ENCODE measurements around the gene DPH7.
"Not testable (repeated sequence)": the region's sequence is repeated elsewhere in the genome, so short reads cannot be mapped to it uniquely, and the experiment has no call there.

The DPH7 gene

DNA sequence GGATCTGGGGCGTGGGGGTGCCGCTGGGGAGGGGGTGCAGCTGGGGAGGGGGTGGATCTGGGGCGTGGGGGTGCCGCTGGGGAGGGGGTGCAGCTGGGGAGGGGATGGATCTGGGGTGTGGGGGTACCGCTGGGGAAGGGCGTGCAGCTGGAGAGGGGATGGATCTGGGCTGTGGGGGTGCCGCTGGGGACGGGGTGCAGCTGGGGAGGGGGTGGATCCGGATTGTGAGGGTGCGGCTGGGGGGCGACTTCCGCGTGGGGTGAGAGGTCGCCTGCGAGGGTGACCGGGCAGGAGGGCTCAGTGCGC lies 27.8 kb downstream of the DPH7 start:
- not testable (repeated sequence) for DNase-seq (ENCODE audit: low read depth in 2 of 2, low spot score in 1 of 2)

- DNase-seq (ENCODE audit: low read depth in 2 of 2, low spot score in 1 of 2), result peak in 1 of 2 donors; percentile 14
Measured at GRCh38 chr9:137550231-137550621, 28.5 kb downstream of the DPH7 start, which contains the start of gene PNPLA7. PNPLA7 (minus strand) TSS chr9:137550402; CDS start chr9:137550197, 205 bp downstream.

DNA sequence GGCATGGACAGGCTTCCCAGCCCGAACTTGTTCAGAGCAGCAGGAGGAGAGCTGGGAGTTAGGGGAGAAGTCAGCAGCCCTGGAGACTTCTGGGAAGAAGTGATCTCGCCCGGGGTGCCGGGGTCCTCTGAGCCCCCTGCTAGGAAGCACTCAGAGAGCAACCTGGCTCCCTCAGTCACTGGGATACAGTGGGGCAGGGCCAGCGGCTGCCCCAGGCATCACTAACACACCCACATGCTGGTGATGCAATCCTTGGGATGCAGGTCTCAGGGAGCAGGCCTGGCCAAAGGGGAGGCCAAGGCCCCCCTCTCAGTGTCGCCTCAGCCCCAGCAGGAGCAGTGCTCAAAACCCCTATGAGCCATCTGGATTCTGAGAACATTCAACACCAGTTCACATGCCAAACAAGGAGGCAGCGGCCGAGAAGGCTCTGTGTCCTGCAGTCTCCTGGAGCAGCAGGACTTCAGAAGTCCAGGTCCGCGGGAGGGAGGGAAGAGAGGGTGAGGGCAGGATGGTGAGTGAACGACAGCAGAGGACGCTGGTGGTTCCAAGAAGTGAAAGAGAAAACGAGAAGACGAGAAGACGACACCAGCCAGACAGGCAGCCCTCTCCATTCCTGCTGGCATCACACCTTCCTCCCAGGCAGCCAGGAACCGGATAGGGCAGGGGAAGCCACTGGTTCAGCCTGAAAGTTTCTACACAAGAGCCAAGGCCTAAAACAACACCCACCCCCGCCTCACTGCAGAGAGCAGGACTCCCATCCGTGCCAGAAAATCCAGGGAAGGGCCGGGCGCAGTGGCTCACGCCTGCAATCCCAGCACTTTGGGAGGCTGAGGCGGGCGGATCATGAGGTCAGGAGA lies 30.8 kb downstream of the DPH7 start:
- DNase-seq (ENCODE audit: low read depth in 2 of 2, low spot score in 1 of 2), result no peak

DNA sequence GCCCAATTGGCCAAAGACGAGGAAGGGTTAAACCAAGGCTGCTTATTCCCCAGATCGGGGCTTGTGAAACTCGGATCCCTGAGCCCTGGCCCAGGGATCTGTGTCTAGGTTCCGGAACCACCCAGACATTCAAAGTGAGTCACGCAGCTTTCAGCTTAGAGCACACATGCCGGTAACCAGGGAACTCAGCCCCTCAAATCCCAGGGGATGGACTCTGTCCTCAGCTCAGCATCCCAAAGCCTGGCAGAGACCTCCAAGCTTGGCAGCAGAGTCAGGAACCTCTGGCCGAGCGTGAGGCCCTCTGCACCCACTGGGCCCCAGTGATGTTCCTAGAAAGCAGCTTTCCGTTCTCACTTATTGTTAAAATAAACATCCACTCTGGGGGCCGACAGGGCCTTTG lies 33.6 kb downstream of the DPH7 start:
- no peak for DNase-seq (ENCODE audit: low read depth in 2 of 2, low spot score in 1 of 2)

DNA sequence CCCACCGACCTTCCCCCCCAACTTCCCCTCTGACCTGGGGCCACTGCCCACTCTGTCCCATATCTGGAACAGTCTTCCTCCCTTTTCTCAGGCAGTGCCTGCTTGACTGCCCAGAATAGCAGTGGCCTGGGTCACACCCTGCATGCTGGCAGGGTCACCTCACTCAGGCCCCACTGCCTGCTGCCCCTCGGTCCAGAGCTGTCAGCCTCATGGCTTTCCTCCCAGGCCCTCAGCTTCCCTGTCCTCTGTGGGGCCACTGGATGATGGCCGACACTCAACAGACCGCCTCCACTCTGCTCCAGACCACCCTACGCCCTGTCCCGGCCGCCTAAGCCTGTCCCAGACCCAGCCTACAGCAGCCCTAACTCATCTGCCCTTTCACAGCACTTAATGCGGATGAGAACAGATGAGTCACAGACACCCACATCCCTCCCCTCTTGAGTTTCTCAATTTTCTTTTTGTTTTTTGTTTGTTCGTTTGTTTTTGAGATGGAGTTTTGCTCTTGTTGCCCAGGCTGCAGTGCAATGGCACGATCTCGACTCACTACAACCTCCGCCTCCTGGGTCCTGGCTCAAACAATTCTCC lies 34.5 kb downstream of the DPH7 start:
- DNase-seq (ENCODE audit: low read depth in 2 of 2, low spot score in 1 of 2), result no peak

DNA sequence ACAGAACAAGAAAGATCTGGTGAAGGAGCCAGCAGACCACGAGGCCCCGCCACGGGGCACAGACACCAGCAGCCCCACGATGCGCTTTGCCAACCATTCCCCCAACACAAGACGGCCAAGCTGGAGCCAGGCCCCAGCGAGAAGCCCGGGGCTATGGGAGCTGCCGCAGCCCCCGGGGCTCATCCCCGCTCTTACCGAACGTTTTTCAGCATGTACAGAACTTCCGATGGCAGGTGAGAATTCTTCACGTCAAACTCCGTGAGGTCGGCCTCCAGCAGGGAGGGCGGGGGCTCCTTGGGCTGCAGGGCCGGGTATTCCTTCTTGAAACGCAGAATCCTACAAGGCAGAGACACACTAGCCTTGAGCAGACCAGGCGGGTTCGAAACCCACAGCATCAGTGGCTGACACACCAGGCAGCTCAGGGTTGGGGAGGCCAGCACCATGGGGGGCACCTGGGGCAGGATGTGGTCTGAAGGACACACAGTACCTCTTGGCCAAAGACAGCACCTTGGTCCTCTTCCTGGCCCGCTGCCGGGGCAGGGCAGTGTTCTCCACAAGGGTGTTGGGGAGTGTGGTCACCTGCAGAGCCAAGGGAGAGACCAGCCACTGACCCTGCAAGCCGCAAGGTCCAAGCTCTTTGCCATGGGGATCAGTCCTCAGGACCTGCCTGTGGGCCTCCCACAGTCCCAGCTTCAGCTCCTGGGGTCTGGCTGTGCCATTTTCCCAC lies 35.3 kb downstream of the DPH7 start:
- no peak for DNase-seq (ENCODE audit: low read depth in 2 of 2, low spot score in 1 of 2)

- no peak for DNase-seq (ENCODE audit: low read depth in 2 of 2, low spot score in 1 of 2)
Measured at GRCh38 chr9:137542486-137542885, 36.2 kb downstream of the DPH7 start.

DNA sequence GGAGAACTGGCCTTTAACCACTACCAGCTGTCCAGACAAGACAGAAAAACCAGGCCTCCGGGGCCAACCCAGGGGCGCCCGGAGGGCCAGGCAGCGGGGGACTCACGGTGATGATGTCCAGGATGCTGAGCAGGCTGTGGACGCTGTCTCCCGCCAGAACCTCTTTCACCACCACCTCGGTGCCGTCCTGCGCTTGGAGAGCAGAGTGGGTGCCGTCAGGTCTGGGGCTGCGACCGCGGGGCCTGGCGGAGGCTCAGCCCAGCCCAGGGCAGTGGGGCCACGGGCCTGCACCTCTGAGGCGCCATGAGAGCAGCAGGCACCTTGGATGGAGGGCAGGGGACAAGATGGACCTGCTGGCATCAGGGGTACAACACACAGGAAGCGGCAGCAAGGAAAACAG lies 38.2 kb downstream of the DPH7 start:
- DNase-seq (ENCODE audit: low read depth in 2 of 2, low spot score in 1 of 2), result no peak

- no peak for DNase-seq (ENCODE audit: low read depth in 2 of 2, low spot score in 1 of 2)
Measured at GRCh38 chr9:137538058-137538457, 40.7 kb downstream of the DPH7 start.

- DNase-seq (ENCODE audit: low read depth in 2 of 2, low spot score in 1 of 2), result not testable (repeated sequence)
Measured at GRCh38 chr9:137536594-137537131, 42.1 kb downstream of the DPH7 start.

GRCh38 chr9:137535120-137535428 lies 43.7 kb downstream of the DPH7 start:
- no peak for DNase-seq (ENCODE audit: low read depth in 2 of 2, low spot score in 1 of 2)

GRCh38 chr9:137534256-137535119 lies 44.2 kb downstream of the DPH7 start:
- no peak for DNase-seq (ENCODE audit: low read depth in 2 of 2, low spot score in 1 of 2)

- not testable (repeated sequence) for DNase-seq (ENCODE audit: low read depth in 2 of 2, low spot score in 1 of 2)
Measured at GRCh38 chr9:137532891-137533468, 45.7 kb downstream of the DPH7 start.

GRCh38 chr9:137531099-137531765 lies 47.5 kb downstream of the DPH7 start:
- DNase-seq (ENCODE audit: low read depth in 2 of 2, low spot score in 1 of 2), result no peak

DNA sequence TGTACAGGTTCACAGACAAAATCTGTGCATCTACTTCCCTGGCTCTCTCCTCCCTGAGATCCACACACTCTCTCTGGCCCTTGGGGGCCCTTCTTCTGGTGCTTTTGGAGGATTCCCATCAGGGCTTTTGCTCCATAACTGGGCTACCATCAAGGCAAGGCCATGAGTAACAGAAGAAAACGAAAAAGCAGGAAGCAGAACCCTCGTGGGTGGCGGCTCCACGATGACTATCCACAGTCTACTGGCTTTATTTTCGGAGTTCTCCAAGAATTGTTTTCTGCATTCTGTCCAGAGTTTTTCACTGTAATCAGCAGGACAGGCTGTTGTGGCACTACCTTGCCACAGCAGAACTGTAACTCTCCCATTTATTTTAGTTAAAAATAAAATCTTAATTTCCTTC lies 48.4 kb downstream of the DPH7 start:
- DNase-seq (ENCODE audit: low read depth in 2 of 2, low spot score in 1 of 2), result no peak

GRCh38 chr9:137524981-137525317 lies 53.8 kb downstream of the DPH7 start:
- DNase-seq (ENCODE audit: low read depth in 2 of 2, low spot score in 1 of 2), result no peak

DNA sequence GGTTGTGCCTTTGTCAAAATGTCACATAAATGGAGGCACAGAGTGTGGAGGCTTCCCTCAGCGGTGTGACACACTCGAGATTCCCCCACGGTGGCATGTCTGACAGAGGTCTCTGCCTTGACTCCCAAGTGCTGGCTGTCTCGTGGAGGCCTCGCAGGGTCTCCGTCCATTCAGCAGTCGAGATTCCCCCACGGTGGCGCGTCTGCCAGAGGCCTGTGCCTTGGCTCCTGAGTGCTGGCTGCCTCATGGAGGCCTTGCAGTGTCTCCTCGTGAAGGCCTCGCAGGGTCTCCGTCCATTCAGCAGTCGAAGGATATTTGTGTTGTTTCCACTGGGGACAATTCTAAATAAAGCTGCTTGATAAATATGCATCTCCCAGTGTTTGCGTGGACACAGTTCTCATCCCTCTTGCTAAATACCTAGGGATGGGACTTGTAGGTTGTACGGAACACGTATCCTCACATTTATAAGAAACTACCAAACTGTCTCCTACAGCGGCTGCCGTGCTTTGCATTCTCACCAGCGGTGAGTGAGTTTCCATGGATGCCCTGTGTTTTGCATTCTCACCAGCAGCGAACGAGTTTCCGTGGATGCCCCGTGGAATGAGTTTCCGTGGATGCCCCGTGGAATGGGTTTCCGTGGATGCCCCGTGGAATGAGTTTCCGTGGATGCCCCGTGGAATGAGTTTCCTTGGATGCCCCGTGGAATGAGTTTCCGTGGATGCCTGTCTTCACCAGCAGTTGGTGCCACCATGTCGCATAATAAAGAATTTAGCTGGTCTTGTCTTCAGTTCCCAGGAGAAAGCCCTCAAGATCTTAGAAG lies 54.4 kb downstream of the DPH7 start:
- DNase-seq (ENCODE audit: low read depth in 2 of 2, low spot score in 1 of 2), result no peak

DNA sequence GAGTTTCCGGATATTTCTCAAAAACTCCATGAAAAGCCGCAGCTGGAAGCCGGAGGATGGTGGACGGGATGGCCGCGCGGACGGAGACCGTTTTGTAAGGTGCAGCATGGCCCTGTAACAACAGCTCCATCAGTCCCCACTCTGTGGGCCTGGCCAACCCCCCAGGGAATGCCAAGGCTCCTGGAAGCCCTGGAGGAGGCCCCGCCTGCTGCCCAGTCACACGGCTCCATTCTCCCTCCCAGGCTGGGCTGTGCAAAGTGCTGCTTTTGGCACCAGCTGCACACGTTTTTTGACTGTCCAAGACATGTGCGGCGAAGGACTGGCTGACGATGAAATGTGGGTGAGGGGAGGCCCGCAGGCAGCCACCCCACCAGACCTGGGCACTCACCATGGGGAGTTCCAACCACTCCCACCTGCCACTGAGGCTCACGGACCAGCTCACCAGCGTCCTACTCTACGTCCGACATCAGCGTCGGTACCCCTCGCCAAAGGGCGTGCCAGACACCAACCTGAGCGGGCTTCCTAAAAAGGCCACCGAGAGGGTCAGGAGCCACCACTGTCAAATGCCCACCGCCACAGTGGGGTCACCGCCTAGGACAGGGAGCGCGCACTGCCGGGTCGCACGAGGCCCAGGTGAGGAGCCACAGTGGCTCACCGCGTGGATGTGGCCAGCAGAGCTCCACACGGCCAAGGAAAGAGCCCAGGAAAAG lies 55.8 kb downstream of the DPH7 start:
- no peak for DNase-seq (ENCODE audit: low read depth in 2 of 2, low spot score in 1 of 2)
